AG09309 (cell line): ENCODE data around the gene KCNB1.

Experiments
- DNase-seq: peaks from one replicate; pipeline ENCODE4 v3.0.0-alpha.2; 2010; ENCODE audit warnings: low read depth
- H3K4me3 ChIP-seq: 2 replicates; pipeline ENCODE4 v1.5.1; 2011; ENCODE audit warnings: mild to moderate bottlenecking, low read depth, low read length, moderate library complexity; ENCODE audit not compliant: control insufficient read depth
- CTCF ChIP-seq: IDR thresholded peaks from 2 replicates; pipeline ENCODE4 v1.5.1; 2011; ENCODE audit warnings: mild to moderate bottlenecking, low read depth, low read length, inconsistent platforms; ENCODE audit not compliant: insufficient read depth, control insufficient read depth; ENCODE audit errors: missing control alignments

The KCNB1 gene

GRCh38 chr20:49419785-49420184 lies 62.7 kb downstream of the KCNB1 start:
- no peak for DNase-seq
- no peak overlapping the region for H3K4me3 ChIP-seq
- no peak for TF ChIP-seq CTCF

DNA sequence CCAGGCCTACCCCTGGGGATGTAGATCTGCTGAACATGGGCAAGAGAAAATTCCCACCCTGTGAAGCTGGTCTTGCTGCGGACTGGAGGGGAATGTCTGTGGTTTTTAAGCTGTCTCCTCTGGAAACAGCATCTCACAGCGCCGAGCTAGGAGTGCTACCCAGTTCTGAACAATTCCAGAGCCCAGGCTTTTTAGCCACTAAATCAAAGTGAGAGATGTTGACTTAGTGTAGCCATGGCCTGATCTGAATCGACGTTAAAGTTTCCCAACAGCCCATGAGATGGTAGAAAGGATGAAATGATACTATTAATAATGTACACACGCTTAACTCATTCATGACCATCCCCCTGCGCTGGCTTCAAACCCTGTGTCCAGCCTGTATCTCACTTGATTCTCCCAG lies 63.7 kb downstream of the KCNB1 start:
- no peak for DNase-seq
- H3K4me3 ChIP-seq: no peak overlapping the region
- TF ChIP-seq CTCF: no peak

DNA sequence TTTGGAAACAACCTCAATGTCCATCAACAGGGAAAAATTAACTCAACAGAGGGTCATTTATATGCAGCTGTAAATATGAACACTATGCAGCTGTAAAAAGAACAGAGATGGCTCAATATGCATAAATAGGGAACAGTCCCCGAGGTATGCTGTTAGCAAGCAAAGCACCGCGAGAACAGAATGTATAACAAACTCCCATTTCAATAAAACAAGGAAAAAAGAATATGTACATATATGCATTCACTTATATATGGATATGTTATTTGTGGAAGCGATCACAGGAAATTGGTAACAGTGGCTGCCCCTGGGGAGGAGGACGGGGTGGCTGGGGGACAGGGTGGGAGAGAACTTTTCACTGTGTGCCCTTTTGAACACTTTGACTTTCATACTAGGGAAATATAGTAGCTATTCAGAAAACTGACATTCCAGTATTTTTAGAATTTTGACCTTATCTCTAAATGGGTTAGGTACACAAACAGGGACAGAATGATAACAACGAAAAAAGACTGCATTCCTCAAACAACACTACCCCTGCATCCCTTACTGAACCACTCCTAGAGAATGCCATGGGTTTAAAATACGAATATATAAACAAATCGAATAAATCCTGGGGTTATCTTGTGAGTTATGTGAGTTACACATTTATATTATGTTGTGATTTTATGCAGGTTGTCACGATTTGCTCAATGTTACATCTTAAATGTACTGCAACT lies 64.5 kb downstream of the KCNB1 start:
- no peak overlapping the region for H3K4me3 ChIP-seq
- DNase-seq: no peak
- TF ChIP-seq CTCF: no peak

GRCh38 chr20:49415668-49416044 lies 66.8 kb downstream of the KCNB1 start:
- no peak for DNase-seq
- no peak for TF ChIP-seq CTCF
- no peak overlapping the region for H3K4me3 ChIP-seq

DNA sequence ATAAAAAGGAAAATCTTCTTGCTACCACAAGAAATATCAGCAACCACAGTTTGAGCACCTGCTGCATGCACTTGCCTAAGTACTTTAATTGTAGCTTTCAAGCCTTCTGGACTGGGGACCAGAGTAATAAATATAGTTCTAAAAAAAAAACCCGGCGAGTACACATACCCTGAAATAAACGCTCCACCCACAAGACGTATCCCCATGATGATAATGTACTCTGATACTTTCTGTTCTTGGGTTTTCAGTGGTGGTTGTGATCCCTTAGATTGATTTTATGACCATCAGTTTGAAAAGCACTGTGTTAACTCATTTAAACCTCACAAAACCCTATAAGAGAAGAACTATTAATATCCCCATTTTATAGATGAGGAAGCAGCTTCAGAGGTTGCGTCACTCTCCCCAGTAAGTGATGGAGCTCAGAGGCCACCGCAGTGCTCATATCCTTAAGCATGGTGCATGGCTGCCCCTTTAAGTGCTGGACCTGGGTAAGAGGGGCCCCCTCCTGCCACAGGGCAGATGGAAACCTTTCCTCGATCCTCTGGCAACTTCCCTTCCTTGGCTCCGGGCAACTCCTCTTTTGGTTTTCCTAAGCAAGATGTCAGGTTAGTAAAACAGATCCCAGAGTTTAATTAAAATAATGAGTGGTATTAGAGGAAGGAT lies 67.3 kb downstream of the KCNB1 start:
- DNase-seq: no peak

GRCh38 chr20:49413677-49414076 lies 68.8 kb downstream of the KCNB1 start:
- no peak for DNase-seq
- no peak for TF ChIP-seq CTCF
- H3K4me3 ChIP-seq: no peak overlapping the region

More for the DNA sequence above, 67.3 kb downstream of the KCNB1 start:
- TF ChIP-seq CTCF: no peak
- H3K4me3 ChIP-seq: no peak overlapping the region
